GM18868 (cell line): Measurements from ENCODE around the gene EPHA10.
"Not testable (repeated sequence)": the region's sequence is repeated elsewhere in the genome, so short reads cannot be mapped to it uniquely, and the experiment has no call there.

Experiments
- ATAC-seq: cut with Tn5 transposase; IDR thresholded peaks from one replicate; pipeline ENCODE4 v1.9.1; 2021; ENCODE audit warnings: mild to moderate bottlenecking, moderate library complexity; ENCODE audit not compliant: unreplicated experiment

The EPHA10 gene

GRCh38 chr1:37718181-37718900 lies 46.6 kb downstream of the EPHA10 start:
- ATAC-seq: no peak

- ATAC-seq: no peak
Observed at GRCh38 chr1:37717631-37718030, 47.3 kb downstream of the EPHA10 start.

DNA sequence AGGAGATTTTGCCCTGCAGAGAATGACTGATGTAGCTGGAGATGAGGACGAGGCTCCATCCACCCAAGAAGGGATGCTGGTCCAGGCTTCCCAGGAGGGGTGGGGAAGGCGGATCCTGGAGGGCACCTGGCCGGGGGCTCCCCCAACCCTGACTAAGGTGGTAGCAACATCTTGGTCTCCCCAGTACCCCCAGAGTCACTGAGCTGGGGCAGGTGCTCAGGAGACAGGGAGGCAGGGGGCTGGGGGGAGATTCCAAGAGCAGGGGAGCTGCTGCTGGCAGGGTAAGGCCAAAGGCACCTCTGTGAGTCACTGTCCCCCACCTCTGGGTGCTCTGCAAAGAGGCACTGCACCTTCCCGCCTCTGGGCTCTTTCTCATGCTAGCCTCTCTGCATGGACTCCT lies 48.6 kb downstream of the EPHA10 start:
- ATAC-seq: no peak

GRCh38 chr1:37714689-37715088 lies 50.2 kb downstream of the EPHA10 start:
- ATAC-seq: no peak

DNA sequence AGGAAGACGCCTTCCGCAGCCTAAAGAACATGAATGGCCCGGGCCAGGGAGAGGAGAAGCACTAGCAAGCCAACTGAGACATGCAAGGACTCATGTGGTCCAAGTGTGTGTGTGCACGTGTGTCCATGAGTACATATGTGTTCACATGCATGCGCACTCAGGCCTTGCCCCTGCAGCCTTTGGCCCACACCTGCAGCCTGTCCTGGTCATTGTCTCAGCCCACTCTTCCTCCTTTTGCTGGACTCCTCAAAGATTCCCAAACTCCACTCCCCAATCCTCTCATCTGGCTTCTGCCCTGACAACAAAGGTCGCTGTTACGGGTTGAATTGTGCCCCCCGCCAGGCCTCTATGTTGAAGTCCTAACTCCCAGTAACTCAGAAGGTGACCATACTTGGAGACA lies 50.7 kb downstream of the EPHA10 start:
- no peak for ATAC-seq

DNA sequence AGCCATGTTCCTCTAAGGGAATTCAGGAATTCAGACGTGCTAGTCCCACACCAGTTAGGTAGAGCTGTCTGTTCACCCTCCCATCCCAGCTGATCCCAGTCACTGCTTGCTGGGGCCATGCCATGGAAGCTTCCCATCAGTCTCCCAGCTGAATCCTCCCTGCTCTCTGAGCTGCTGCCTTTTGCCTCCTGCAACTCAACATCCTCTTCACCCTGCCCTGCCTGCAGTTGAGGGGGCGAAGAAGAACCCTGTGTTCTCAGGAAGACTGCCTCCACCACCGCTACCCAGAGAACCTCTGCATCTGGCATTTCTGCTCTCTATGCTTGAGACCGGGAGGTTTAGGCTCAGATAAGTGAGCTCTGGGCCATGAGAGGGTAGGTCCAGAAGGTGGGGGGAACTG lies 56.4 kb downstream of the EPHA10 start:
- no peak for ATAC-seq

DNA sequence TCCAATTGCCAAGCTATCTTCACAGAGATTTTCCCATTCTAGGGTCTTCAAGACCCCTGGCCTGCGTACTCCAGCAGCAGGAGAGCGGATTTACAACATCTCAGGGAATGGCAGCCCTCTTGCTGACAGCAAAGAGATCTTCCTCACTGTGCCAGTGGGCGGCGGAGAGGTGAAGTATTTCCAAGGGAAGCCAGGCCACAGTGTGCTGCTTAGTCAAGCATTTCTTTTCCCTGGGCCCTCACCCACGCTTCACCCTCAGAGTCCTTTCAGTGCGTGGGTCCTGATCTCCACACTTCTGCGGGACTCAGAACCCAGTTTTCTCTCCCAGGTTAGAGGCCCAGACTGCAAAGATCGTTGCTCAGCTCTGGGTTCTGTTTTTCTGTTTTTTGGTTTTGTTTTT lies 59.5 kb downstream of the EPHA10 start:
- no peak for ATAC-seq

DNA sequence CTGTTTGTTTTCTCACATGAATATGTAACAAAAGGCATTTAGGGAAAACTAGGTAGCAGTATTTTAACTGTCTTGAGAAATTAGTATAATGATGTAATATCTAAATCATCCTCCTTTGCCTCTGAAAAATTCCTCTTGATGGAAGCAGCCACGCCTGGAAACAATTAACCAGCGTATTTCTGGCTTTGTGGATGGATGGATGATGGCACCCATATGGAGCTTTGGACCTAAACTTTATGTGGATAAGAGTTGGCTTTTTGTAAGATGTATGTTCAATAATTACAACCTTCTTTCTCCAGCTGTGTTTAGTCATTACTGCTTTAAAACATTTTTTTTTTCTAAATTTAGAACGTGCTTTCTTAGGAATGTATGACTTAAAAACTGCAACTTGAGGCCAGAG lies 60.0 kb downstream of the EPHA10 start:
- ATAC-seq: no peak

- ATAC-seq: no peak
Observed at GRCh38 chr1:37703061-37703460, 61.9 kb downstream of the EPHA10 start.

DNA sequence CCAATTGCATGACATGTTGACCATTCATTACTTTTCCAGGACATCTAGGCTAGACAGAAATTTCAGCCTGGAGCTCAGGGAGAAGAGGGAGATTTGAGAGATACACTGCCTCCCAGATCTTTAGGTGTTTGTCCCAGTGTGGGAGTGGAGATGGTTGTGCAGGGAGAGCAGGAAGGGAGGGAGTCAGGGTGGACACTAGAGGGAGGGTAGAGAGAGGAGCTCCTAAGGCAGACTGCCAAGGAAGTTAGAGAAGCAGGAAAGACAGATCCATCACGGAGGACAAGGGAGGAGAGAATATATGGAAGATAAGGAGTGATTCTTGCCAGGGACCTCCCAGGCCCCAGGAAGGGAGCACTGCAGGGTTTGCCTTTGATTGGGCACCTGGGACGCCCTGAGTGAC lies 63.9 kb downstream of the EPHA10 start:
- no peak for ATAC-seq

DNA sequence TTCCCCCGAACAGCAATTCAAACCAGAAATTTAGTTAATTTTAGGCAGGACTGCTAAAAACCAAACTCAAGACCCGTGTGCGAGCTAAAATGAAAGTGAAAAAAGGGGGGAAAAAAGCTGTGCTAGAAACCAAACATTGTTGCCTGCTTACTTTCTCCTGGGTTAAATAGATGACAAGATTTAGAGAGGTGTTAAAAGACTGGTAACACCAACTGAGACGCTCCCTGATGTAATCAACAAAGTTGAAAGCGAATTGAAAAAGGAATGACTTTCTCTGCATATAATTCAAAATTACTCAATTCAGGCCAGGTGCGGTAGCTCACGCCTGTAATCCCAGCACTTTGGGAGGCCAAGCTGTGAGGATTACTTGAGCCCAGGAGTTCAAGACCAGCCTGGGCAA lies 65.8 kb downstream of the EPHA10 start:
- no peak for ATAC-seq

DNA sequence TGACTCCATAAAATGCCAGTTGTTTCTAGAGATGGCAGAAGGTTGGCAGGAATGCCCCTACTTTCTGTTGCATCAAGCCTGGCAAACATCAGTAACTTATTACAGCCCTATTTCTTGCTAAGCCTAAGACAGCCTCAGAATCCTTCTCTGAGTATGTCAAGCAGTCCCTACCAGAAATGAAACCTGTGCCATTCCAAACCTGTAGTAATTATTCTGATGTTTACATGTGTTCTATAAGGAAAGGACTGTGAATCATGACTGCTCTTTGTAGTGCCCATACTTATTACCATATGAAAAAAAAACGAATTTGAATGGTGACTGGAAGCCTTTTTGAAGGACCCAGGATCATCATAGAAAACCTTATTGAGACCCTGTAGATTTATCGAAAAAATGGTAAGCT lies 67.2 kb downstream of the EPHA10 start:
- no peak for ATAC-seq

GRCh38 chr1:37697090-37697489 lies 67.8 kb downstream of the EPHA10 start:
- ATAC-seq: no peak

- ATAC-seq: no peak
Observed at GRCh38 chr1:37692834-37693175, 72.1 kb downstream of the EPHA10 start.

DNA sequence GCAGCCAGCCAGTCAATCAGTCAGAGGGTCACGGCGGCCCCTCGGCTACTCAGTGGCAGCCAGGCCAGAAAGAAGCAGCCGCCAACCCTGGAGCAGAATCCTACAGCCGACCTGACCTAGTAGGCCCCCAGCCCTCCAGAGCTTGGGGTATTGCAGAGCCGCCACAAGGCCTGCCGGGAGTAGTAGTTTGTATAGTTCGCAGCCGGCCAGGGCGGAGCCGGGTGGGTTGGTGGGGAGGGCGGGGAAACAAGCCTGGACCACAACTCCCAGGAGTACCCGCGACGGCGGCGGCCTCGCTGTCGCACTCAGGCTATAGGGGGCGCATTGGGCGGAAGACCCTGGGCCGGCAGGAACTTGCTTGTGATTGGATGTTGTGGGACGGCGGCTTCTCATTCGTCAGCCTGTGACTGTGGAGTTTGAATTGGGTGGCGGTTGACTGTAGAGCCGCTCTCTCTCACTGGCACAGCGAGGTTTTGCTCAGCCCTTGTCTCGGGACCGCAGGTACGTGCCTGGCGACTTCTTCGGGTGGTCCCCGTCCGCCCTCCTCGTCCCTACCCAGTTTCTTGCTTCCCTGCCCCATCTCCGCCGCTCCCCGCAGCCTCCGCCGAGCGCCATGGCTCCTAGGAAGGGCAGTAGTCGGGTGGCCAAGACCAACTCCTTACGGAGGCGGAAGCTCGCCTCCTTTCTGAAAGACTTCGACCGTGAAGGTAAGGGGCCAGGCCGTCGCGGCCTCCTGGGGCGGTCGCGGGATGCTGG lies 72.7 kb downstream of the EPHA10 start, which contains the start of gene CDCA8:
CDCA8 (plus strand) TSS at position 439 of the 756 bp plus-strand sequence; CDS start at position 614, 175 bp downstream.
- ATAC-seq: peak; percentile 73

GRCh38 chr1:37691497-37692077 lies 73.3 kb downstream of the EPHA10 start:
- no peak for ATAC-seq

- ATAC-seq: no peak
Observed at GRCh38 chr1:37688926-37689325, 76.0 kb downstream of the EPHA10 start.

- not testable (repeated sequence) for ATAC-seq
Observed at GRCh38 chr1:37687764-37688163, 77.2 kb downstream of the EPHA10 start.

DNA sequence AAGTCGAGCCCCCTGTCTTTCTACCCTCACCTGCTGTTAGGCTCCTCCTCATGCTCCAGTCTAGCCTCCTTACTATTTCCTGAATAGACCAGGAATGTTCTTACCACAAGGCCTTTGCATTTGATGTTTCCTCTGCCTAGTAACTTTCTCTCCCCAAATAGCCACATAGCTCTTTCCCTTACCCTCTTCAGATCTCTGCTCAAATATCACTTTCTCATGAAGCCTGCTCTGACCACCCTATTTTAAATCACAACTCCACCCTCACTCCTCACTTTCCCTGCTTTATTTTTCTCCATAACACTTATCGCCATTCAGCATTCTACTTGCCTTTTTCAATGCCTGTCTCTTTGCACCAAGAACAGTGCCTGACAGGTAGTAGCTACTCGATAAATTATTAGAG lies 79.2 kb downstream of the EPHA10 start:
- no peak for ATAC-seq

DNA sequence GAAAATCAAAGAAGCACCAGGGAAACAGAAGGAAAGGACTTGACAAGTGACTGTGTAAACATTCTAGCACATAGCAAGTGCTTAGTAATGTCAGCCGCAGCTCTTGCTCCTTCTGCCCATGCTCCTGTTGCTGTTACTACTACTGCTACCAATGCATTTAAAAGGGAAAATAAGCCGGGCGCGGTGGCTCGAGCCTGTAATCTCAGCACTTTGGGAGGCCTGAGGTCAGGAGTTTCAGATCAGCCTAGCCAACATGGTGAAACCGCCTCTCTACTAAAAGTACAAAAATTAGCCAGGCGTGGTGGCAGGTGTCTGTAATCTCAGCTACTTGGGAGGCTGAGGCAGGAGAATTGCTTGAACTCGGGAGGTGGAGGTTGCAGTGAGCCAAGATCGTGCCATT lies 80.7 kb downstream of the EPHA10 start:
- not testable (repeated sequence) for ATAC-seq

DNA sequence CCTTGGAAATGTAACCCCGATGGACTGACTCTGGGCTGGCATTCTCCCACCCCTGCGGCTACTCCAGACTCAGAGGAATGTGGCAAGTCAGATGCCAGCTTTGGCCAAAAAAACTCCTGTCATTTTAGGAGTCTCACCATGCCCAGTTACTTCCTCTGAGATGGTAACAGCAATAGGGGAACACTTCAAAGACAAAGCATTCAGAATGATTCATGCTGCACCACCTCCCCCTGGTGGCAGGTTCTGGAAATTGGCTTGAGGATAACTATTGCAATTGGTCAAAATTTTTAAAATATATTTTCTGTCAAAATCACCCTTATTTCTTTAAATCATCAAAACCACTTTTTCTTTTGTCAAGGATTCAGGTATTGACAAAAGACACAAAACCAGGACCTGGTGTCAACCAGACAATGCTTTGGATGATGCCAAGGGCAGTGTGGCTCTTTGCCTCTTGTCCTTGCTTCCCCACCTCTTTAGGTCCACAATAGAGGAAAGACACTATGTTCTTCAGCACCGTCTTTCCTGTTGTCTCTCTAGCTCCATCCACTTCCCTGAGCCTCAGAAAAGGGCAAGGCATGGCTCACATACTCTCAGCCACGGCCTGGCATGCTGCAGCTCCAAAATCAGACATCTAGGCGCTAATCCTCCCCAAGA lies 82.5 kb downstream of the EPHA10 start:
- no peak for ATAC-seq

DNA sequence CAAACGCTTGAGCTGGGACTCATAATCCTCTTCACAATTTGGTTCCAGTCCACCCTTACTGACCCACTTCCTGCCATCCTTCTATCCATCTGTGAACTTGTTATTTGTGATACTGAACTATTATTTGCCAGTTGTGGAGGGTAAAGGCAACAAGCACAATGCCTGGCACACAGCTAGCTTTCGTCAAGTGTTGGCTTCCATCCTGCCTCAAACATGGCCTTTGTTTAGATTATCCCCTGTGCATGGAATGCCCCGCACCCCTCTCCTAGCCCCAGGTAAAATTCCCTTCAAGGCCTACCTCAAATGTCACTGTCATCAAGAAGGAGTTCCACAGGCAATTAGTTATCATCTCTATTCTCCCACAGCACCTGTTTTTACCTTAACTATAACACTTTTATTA lies 84.0 kb downstream of the EPHA10 start:
- ATAC-seq: no peak
